ENCODE measurements around the gene TJP1.

DNA sequence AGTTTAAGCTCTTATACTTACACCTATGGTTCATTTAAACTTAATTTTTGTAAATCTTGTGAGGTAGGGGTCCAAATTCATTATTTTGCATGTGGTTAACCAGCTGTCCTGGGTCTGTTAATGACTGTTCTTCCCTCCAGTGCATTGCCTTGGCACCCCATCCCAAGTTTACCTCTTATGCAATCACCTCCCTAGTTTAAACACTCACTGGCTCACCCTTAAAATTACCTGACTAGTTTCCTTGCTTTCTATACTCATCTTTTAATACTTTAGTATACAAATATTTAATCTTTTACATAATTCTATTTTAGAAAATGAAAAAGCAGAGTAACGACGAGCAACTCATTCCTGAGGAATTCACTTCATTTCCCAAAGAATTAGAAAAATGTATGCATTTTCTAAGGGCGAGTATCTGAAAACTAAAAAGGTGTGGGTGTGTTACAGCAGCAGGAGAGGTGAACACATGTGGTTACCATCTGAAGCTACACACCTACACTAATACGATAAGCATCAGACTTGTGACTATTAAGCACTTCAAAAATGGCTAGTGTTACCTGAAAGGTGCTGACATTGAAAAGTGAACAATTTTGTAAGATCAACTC, 33.7 kb downstream of the TJP1 start:
- TF ChIP-seq POLR2A (IDR thresholded peaks at IDR 0.05), result no peak
- TF ChIP-seq, protein P1, sequence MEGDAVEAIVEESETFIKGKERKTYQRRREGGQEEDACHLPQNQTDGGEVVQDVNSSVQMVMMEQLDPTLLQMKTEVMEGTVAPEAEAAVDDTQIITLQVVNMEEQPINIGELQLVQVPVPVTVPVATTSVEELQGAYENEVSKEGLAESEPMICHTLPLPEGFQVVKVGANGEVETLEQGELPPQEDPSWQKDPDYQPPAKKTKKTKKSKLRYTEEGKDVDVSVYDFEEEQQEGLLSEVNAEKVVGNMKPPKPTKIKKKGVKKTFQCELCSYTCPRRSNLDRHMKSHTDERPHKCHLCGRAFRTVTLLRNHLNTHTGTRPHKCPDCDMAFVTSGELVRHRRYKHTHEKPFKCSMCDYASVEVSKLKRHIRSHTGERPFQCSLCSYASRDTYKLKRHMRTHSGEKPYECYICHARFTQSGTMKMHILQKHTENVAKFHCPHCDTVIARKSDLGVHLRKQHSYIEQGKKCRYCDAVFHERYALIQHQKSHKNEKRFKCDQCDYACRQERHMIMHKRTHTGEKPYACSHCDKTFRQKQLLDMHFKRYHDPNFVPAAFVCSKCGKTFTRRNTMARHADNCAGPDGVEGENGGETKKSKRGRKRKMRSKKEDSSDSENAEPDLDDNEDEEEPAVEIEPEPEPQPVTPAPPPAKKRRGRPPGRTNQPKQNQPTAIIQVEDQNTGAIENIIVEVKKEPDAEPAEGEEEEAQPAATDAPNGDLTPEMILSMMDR (IDR thresholded peaks at IDR 0.05), result no peak
